ENCODE data around the gene CR1. TPM values are rescaled to one million over a fixed set of nuclear protein-coding genes. Genes with fewer than 3 reads are reported as not detected.
A peak's percentile ranks its signal among the peaks of the same experiment; 100 is the strongest.

Gene CR1
- total RNA-seq (2014; rRNA removed; shearing (Covaris generic)) (0.70 and 0.76 TPM in 2 replicates), polyA plus RNA-seq (2016; fragmentation: Nextera tagmentation; extraction: Ambion mirVana) (0.64 and 0.65 TPM in 2 replicates)
- long read RNA-seq, partial matches to known transcripts: 0 of 1 reads
- long read RNA-seq, other reads (novel, unspliced or antisense): 1 of 1 reads

DNA sequence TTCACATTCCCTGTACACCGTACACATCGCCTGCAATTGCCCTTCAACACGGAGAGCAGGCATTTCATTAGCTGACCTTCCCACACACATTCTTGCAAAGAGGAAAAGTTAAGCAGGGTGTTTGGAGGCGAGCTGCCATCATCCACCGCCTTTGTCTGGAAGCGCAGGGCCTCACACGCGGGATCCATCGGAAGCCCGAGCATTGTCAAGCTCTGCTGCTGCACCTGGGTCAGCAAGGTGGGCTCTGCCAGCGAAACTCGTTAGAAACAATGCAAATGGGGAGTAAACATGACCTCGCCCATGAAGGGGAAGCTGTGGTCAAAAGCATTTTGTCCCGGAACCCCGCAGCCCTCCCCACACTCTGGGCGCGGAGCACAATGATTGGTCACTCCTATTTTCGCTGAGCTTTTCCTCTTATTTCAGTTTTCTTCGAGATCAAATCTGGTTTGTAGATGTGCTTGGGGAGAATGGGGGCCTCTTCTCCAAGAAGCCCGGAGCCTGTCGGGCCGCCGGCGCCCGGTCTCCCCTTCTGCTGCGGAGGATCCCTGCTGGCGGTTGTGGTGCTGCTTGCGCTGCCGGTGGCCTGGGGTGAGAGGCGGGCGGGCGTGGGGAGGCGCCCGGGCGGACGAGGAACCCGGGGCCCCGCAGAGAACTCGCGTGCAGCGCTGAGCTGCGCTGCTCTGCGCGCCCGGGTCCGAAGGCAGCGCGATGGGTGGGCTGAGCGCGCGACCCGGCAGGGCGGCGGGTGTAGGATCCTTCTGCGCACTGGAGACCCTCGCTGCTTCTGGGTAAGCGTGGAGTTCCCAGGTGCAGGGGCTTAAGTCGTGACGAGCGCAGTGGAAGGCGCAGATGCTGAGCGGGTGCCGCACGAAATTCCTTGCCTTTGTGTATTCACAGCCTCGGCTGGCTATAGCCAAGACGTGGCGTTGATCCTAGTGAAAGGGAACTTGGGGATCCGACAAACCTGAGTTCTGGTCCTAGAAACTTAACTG, at the start of gene CR1:
Gene CR1, plus strand, starts transcription at position 357 of the 992 bp plus-strand sequence. Its CDS starts 111 bp downstream, at position 468.
- H3K27me3 ChIP-seq (ENCODE audit: insufficient read depth): peaks cover 41% of the 10 kb centered on the region
- peak; percentile 55 for DNase-seq (ENCODE audit: low spot score)
- Mint-ChIP-seq H3K27ac (no peak within 1 kb of the TSS), H3K36me3 (ENCODE audit: low read depth) (no peaks in the 10 kb centered on the region), H3K4me3 (peak within 1 kb of the TSS; percentile 77), H3K4me1 (peaks cover 6% of the 10 kb centered on the region), H3K9me3 (no peaks in the 10 kb centered on the region), H3K27me3 (ENCODE audit: insufficient read depth, low read depth, poor library complexity) (peaks cover 27% of the 10 kb centered on the region)
- peak within 1 kb of the TSS; percentile 96 for H2AFZ ChIP-seq
- peak within 1 kb of the TSS; percentile 74 for H3K4me3 ChIP-seq
- peaks cover 5% of the 10 kb centered on the region for H3K4me1 ChIP-seq (ENCODE audit: insufficient read depth)
- TF ChIP-seq, protein P1, sequence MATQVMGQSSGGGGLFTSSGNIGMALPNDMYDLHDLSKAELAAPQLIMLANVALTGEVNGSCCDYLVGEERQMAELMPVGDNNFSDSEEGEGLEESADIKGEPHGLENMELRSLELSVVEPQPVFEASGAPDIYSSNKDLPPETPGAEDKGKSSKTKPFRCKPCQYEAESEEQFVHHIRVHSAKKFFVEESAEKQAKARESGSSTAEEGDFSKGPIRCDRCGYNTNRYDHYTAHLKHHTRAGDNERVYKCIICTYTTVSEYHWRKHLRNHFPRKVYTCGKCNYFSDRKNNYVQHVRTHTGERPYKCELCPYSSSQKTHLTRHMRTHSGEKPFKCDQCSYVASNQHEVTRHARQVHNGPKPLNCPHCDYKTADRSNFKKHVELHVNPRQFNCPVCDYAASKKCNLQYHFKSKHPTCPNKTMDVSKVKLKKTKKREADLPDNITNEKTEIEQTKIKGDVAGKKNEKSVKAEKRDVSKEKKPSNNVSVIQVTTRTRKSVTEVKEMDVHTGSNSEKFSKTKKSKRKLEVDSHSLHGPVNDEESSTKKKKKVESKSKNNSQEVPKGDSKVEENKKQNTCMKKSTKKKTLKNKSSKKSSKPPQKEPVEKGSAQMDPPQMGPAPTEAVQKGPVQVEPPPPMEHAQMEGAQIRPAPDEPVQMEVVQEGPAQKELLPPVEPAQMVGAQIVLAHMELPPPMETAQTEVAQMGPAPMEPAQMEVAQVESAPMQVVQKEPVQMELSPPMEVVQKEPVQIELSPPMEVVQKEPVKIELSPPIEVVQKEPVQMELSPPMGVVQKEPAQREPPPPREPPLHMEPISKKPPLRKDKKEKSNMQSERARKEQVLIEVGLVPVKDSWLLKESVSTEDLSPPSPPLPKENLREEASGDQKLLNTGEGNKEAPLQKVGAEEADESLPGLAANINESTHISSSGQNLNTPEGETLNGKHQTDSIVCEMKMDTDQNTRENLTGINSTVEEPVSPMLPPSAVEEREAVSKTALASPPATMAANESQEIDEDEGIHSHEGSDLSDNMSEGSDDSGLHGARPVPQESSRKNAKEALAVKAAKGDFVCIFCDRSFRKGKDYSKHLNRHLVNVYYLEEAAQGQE (IDR thresholded peaks at IDR 0.05; ENCODE audit: unreplicated experiment): no peak
- TF ChIP-seq, protein P2, sequence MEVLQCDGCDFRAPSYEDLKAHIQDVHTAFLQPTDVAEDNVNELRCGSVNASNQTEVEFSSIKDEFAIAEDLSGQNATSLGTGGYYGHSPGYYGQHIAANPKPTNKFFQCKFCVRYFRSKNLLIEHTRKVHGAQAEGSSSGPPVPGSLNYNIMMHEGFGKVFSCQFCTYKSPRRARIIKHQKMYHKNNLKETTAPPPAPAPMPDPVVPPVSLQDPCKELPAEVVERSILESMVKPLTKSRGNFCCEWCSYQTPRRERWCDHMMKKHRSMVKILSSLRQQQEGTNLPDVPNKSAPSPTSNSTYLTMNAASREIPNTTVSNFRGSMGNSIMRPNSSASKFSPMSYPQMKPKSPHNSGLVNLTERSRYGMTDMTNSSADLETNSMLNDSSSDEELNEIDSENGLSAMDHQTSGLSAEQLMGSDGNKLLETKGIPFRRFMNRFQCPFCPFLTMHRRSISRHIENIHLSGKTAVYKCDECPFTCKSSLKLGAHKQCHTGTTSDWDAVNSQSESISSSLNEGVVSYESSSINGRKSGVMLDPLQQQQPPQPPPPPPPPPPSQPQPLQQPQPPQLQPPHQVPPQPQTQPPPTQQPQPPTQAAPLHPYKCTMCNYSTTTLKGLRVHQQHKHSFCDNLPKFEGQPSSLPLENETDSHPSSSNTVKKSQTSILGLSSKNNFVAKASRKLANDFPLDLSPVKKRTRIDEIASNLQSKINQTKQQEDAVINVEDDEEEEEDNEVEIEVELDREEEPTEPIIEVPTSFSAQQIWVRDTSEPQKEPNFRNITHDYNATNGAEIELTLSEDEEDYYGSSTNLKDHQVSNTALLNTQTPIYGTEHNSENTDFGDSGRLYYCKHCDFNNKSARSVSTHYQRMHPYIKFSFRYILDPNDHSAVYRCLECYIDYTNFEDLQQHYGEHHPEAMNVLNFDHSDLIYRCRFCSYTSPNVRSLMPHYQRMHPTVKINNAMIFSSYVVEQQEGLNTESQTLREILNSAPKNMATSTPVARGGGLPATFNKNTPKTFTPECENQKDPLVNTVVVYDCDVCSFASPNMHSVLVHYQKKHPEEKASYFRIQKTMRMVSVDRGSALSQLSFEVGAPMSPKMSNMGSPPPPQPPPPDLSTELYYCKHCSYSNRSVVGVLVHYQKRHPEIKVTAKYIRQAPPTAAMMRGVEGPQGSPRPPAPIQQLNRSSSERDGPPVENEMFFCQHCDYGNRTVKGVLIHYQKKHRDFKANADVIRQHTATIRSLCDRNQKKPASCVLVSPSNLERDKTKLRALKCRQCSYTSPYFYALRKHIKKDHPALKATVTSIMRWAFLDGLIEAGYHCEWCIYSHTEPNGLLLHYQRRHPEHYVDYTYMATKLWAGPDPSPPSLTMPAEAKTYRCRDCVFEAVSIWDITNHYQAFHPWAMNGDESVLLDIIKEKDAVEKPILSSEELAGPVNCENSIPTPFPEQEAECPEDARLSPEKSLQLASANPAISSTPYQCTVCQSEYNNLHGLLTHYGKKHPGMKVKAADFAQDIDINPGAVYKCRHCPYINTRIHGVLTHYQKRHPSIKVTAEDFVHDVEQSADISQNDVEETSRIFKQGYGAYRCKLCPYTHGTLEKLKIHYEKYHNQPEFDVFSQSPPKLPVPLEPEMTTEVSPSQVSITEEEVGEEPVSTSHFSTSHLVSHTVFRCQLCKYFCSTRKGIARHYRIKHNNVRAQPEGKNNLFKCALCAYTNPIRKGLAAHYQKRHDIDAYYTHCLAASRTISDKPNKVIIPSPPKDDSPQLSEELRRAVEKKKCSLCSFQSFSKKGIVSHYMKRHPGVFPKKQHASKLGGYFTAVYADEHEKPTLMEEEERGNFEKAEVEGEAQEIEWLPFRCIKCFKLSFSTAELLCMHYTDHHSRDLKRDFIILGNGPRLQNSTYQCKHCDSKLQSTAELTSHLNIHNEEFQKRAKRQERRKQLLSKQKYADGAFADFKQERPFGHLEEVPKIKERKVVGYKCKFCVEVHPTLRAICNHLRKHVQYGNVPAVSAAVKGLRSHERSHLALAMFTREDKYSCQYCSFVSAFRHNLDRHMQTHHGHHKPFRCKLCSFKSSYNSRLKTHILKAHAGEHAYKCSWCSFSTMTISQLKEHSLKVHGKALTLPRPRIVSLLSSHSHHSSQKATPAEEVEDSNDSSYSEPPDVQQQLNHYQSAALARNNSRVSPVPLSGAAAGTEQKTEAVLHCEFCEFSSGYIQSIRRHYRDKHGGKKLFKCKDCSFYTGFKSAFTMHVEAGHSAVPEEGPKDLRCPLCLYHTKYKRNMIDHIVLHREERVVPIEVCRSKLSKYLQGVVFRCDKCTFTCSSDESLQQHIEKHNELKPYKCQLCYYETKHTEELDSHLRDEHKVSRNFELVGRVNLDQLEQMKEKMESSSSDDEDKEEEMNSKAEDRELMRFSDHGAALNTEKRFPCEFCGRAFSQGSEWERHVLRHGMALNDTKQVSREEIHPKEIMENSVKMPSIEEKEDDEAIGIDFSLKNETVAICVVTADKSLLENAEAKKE (CRISPR knock-in tag; IDR thresholded peaks at IDR 0.05): no peak
- TF ChIP-seq JUNB (IDR thresholded peaks at IDR 0.05; ENCODE audit: unreplicated experiment) (no peak), POLR2AphosphoS5 (IDR thresholded peaks at IDR 0.05; ENCODE audit: low read depth) (no peak)
- TF ChIP-seq, protein P3, sequence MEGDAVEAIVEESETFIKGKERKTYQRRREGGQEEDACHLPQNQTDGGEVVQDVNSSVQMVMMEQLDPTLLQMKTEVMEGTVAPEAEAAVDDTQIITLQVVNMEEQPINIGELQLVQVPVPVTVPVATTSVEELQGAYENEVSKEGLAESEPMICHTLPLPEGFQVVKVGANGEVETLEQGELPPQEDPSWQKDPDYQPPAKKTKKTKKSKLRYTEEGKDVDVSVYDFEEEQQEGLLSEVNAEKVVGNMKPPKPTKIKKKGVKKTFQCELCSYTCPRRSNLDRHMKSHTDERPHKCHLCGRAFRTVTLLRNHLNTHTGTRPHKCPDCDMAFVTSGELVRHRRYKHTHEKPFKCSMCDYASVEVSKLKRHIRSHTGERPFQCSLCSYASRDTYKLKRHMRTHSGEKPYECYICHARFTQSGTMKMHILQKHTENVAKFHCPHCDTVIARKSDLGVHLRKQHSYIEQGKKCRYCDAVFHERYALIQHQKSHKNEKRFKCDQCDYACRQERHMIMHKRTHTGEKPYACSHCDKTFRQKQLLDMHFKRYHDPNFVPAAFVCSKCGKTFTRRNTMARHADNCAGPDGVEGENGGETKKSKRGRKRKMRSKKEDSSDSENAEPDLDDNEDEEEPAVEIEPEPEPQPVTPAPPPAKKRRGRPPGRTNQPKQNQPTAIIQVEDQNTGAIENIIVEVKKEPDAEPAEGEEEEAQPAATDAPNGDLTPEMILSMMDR (conservative IDR thresholded peaks at IDR 0.05; ENCODE audit: low read depth in 2 of 2): no peak
- H4K20me1 ChIP-seq (replicated peaks; ENCODE audit: insufficient read depth): no peaks in the 10 kb centered on the region
- 0 out of 2 replicates have a peak, but pooled peaks cover 4% of the 10 kb centered on the region for H3F3A ChIP-seq (replicated peaks; ENCODE audit: low read depth)
- peaks cover 13% of the 10 kb centered on the region for H3K9me2 ChIP-seq (ENCODE audit: insufficient read depth)
- no peak within 1 kb of the TSS for H3K27ac ChIP-seq (ENCODE audit: low read depth)
- peak within 1 kb of the TSS; percentile 88 for H3K4me2 ChIP-seq
- no peaks in the 10 kb centered on the region for H3K36me3 ChIP-seq (ENCODE audit: insufficient read depth)
- H3K79me2 ChIP-seq (replicated peaks; ENCODE audit: insufficient read depth): no peaks in the 10 kb centered on the region
- peak; percentile 76 for ATAC-seq

All from GM23338 (cell line).